ENCODE data around the gene PRKCE.
A peak's percentile ranks its signal among the peaks of the same experiment; 100 is the strongest.

Gene PRKCE

DNA sequence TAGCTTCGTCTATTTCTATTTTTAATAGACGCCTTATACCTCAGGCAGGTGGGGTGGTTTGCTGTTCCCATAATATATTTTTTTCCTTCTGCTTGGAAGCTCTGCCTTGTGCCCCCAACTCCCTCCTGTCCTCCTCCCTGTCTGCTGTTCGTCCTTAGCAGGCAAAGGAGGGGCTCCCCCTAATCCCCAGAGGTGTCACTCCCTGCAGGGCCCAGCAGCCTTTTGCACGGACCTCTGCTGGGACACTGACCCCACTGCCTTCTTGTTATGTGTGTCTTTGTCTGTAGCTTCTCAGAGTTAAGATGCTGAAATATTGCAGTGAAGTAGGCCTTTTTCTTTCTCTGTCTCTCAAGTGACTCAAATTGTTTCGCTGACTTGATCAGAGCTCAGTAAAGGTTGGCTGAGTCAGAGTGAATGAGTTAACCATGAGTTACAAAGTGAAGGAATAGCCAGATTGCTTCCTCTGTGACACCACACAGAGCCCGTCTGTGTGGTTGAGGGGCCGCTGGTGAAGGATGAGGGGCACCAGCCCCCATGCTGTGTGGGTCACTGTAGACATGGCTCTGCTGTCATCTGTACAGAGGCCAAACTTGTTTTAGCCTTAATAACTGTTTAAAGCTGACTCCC is 47.7 kb downstream of the PRKCE start:
- no peaks in the 10 kb centered on the region for H3K36me3 ChIP-seq (ENCODE audit: control insufficient read depth in 2 of 2, insufficient read depth in 2 of 2, low read length in 2 of 2)
- H3K27me3 ChIP-seq (ENCODE audit: control insufficient read depth in 1 of 2, insufficient read depth in 2 of 2, low read length in 2 of 2): no peaks in the 10 kb centered on the region
- H3K9ac ChIP-seq (ENCODE audit: low read length in 2 of 2): no peak overlapping the region
- peaks cover 18% of the 10 kb centered on the region for H3K4me1 ChIP-seq (ENCODE audit: control insufficient read depth, insufficient read depth, low read length)
- H3K27ac ChIP-seq (ENCODE audit: low read length): peak overlapping the region; percentile 74
- H3K4me3 ChIP-seq (ENCODE audit: low read length in 2 of 2): peak overlapping the region in 1 of 2 donors; percentile 15
- no peaks in the 10 kb centered on the region for H3K9me3 ChIP-seq (ENCODE audit: control insufficient read depth in 2 of 2, low read length in 2 of 2)

DNA sequence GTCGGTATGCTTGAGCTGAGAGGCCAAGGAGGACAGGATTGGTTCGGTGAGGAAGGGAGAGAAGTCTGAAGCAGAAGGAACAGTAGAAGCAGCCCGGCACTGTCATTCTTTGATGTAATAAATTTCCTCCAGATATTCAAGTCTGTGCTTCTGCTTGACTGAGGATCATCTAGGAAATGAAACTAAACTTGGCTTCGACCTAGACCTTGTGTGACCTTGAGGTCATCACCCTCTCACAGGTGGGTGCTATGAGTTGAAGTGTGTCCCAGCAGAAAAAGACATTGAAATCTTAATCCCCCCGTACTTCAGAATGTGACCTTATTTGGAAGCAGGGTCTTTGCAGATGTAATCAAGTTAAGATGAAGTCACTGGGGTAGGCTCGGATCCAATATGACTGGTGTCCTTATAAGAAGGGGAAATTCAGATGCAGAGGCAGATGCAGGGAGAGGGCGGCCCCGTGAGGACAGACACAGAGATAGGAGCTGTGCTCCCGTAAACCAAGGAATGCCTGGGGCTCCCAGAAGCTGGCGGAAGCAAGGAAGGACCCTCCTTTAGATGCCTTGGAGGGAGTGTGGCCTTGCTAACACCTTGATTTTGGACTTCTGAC is 49.0 kb downstream of the PRKCE start:
- Histone ChIP-seq H3K27ac (ENCODE audit: low read length) (peak overlapping the region; percentile 74), H3K4me1 (ENCODE audit: control insufficient read depth, insufficient read depth, low read length) (peaks cover 27% of the 10 kb centered on the region)

DNA sequence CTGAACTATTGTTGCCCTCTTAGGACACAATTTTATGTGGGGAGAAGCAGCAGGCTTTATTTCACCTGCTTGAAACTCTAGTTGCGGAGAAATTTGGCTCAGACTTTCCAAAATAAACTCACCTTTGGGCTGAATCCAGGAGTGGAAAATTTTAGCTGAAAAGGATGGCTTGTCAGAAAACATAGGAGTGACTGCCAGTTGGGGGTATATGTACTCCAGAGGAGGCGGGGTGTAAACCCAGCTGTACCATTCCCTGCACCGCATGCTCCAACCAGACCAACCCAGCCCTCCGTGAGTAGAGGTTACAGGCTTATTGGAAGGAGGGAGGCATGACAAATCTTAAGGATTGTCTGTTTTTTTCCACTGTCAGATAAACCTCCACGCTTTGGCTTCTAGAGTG is 53.8 kb downstream of the PRKCE start:
- Histone ChIP-seq H3K27me3 (ENCODE audit: control insufficient read depth in 1 of 2, insufficient read depth in 2 of 2, low read length in 2 of 2) (no peaks in the 10 kb centered on the region), H3K4me3 (ENCODE audit: low read length in 2 of 2) (peak overlapping the region in 1 of 2 donors; percentile 22), H3K36me3 (ENCODE audit: control insufficient read depth in 2 of 2, insufficient read depth in 2 of 2, low read length in 2 of 2) (no peaks in the 10 kb centered on the region), H3K9ac (ENCODE audit: low read length in 2 of 2) (no peak overlapping the region), H3K4me1 (ENCODE audit: control insufficient read depth, insufficient read depth, low read length) (peaks cover 34% of the 10 kb centered on the region), H3K27ac (ENCODE audit: low read length) (no peak overlapping the region), H3K9me3 (ENCODE audit: control insufficient read depth in 2 of 2, low read length in 2 of 2) (no peaks in the 10 kb centered on the region)

More for the DNA sequence above, 49.0 kb downstream of the PRKCE start:
- H3K4me3 ChIP-seq (ENCODE audit: low read length in 2 of 2): no peak overlapping the region
- no peaks in the 10 kb centered on the region for H3K36me3 ChIP-seq (ENCODE audit: control insufficient read depth in 2 of 2, insufficient read depth in 2 of 2, low read length in 2 of 2)
- no peaks in the 10 kb centered on the region for H3K9me3 ChIP-seq (ENCODE audit: control insufficient read depth in 2 of 2, low read length in 2 of 2)
- H3K27me3 ChIP-seq (ENCODE audit: control insufficient read depth in 1 of 2, insufficient read depth in 2 of 2, low read length in 2 of 2): no peaks in the 10 kb centered on the region
- H3K9ac ChIP-seq (ENCODE audit: low read length in 2 of 2): no peak overlapping the region

DNA sequence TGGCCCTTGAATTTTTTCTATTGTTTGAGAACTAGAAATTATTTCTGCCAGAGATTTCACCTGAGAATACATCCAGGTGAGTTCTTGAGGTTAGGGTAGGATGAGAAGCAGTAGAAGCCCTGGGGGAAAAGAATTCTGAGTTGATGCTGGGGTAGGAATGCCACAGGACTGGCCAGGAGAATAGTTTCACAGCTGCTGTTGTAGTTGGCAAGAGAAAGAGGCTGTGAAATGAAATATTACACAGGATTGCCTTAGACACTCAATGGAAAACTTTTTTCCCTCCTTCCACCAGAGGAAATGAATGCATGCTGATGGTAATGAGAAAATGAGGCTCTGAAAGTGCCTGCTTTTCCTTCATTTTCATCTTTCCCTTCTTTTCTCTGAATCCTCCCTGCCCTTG is 54.6 kb downstream of the PRKCE start:
- H3K4me1 ChIP-seq (ENCODE audit: control insufficient read depth, insufficient read depth, low read length): peaks cover 28% of the 10 kb centered on the region
- no peaks in the 10 kb centered on the region for H3K9me3 ChIP-seq (ENCODE audit: control insufficient read depth in 2 of 2, low read length in 2 of 2)
- no peak overlapping the region for H3K27ac ChIP-seq (ENCODE audit: low read length)
- H3K9ac ChIP-seq (ENCODE audit: low read length in 2 of 2): no peak overlapping the region
- no peaks in the 10 kb centered on the region for H3K27me3 ChIP-seq (ENCODE audit: control insufficient read depth in 1 of 2, insufficient read depth in 2 of 2, low read length in 2 of 2)
- no peaks in the 10 kb centered on the region for H3K36me3 ChIP-seq (ENCODE audit: control insufficient read depth in 2 of 2, insufficient read depth in 2 of 2, low read length in 2 of 2)
- no peak overlapping the region for H3K4me3 ChIP-seq (ENCODE audit: low read length in 2 of 2)

DNA sequence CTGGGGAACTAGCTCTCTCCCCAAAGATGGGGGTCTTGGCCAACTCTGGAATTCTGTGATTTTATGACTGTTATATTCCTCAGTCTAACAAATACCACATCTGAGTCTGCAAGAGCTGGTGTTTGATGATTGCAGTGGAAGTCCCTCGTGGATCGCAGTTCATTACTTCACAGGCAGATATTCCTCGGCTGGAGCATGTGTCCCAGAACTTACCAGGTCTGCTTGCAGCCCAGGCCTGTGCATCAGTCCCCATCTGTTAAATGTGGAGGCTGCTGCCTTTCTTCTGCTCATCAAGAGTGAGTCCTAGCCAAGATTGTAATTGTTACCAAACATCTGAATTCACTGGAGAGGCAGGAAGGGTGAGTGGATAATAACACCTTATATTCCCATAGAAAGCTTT is 55.5 kb downstream of the PRKCE start:
- Histone ChIP-seq H3K9me3 (ENCODE audit: control insufficient read depth in 2 of 2, low read length in 2 of 2) (no peaks in the 10 kb centered on the region), H3K27me3 (ENCODE audit: control insufficient read depth in 1 of 2, insufficient read depth in 2 of 2, low read length in 2 of 2) (no peaks in the 10 kb centered on the region), H3K4me1 (ENCODE audit: control insufficient read depth, insufficient read depth, low read length) (peaks cover 28% of the 10 kb centered on the region), H3K36me3 (ENCODE audit: control insufficient read depth in 2 of 2, insufficient read depth in 2 of 2, low read length in 2 of 2) (no peaks in the 10 kb centered on the region), H3K4me3 (ENCODE audit: low read length in 2 of 2) (no peak overlapping the region), H3K27ac (ENCODE audit: low read length) (no peak overlapping the region), H3K9ac (ENCODE audit: low read length in 2 of 2) (no peak overlapping the region)

DNA sequence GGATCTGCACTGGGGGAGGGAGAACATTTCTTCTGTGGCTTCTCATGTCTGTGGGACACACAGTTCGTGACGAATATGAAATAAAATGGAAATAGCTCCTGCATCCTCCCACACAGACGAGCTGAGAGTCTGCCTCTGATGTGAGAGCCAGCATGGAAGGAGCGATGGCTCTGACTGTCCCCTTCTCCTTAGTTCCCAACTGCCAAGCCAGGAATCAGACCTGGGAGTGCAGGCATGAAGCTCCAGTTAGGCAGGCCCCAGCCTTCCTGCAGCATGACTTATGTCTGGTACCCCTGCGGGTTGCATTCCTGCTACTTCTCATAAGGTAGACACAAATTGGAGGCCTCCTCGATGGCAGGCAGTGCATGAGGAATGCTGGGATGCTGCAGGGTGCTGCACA is 56.2 kb downstream of the PRKCE start:
- Histone ChIP-seq H3K4me1 (ENCODE audit: control insufficient read depth, insufficient read depth, low read length) (peaks cover 28% of the 10 kb centered on the region), H3K9ac (ENCODE audit: low read length in 2 of 2) (no peak overlapping the region), H3K4me3 (ENCODE audit: low read length in 2 of 2) (no peak overlapping the region), H3K27ac (ENCODE audit: low read length) (no peak overlapping the region), H3K9me3 (ENCODE audit: control insufficient read depth in 2 of 2, low read length in 2 of 2) (no peaks in the 10 kb centered on the region), H3K27me3 (ENCODE audit: control insufficient read depth in 1 of 2, insufficient read depth in 2 of 2, low read length in 2 of 2) (no peaks in the 10 kb centered on the region), H3K36me3 (ENCODE audit: control insufficient read depth in 2 of 2, insufficient read depth in 2 of 2, low read length in 2 of 2) (no peaks in the 10 kb centered on the region)

DNA sequence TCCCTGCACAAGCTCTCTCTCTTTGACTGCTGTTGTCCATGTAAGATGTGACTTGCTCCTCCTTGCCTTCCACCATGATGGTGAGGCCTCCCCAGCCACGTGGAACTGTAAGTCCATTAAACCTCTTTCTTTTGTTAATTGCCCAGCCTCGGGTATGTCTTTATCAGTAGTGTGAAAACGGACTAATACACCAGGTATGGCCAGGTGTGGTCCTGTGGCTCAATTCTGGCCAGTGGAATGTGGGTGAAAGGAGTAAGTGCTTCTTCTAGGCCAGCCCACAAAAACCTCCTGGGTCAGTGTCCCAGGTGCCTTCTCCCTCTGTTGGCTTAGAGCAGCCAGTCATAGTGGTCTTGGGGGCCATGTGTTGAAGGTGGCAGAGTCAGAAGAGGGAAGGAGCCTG is 57.0 kb downstream of the PRKCE start:
- H3K27me3 ChIP-seq (ENCODE audit: control insufficient read depth in 1 of 2, insufficient read depth in 2 of 2, low read length in 2 of 2): no peaks in the 10 kb centered on the region
- no peak overlapping the region for H3K9ac ChIP-seq (ENCODE audit: low read length in 2 of 2)
- H3K4me3 ChIP-seq (ENCODE audit: low read length in 2 of 2): no peak overlapping the region
- H3K9me3 ChIP-seq (ENCODE audit: control insufficient read depth in 2 of 2, low read length in 2 of 2): no peaks in the 10 kb centered on the region
- no peak overlapping the region for H3K27ac ChIP-seq (ENCODE audit: low read length)
- H3K4me1 ChIP-seq (ENCODE audit: control insufficient read depth, insufficient read depth, low read length): peaks cover 31% of the 10 kb centered on the region
- no peaks in the 10 kb centered on the region for H3K36me3 ChIP-seq (ENCODE audit: control insufficient read depth in 2 of 2, insufficient read depth in 2 of 2, low read length in 2 of 2)

DNA sequence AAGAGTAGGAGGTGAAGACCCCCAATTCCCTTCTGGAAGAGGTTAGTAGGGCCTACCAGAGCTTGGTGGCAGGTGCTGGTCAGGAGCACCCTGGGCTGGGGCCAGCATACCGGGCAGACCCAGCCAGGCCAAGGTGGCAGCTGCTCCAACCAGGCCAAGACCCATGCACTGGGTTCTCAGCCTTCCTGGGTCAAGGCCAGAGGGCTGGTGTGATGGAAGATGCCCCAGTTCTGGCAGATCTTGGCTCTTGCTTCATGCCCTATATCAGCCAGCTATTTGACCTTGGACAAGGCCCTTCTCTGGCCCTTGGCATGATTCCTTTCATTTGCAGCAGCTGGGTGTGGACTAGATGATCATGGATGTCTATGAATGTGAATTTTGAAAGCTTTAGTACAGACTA is 57.7 kb downstream of the PRKCE start:
- no peaks in the 10 kb centered on the region for H3K27me3 ChIP-seq (ENCODE audit: control insufficient read depth in 1 of 2, insufficient read depth in 2 of 2, low read length in 2 of 2)
- no peaks in the 10 kb centered on the region for H3K9me3 ChIP-seq (ENCODE audit: control insufficient read depth in 2 of 2, low read length in 2 of 2)
- H3K4me3 ChIP-seq (ENCODE audit: low read length in 2 of 2): no peak overlapping the region
- peaks cover 31% of the 10 kb centered on the region for H3K4me1 ChIP-seq (ENCODE audit: control insufficient read depth, insufficient read depth, low read length)
- H3K27ac ChIP-seq (ENCODE audit: low read length): no peak overlapping the region
- no peaks in the 10 kb centered on the region for H3K36me3 ChIP-seq (ENCODE audit: control insufficient read depth in 2 of 2, insufficient read depth in 2 of 2, low read length in 2 of 2)
- H3K9ac ChIP-seq (ENCODE audit: low read length in 2 of 2): no peak overlapping the region

DNA sequence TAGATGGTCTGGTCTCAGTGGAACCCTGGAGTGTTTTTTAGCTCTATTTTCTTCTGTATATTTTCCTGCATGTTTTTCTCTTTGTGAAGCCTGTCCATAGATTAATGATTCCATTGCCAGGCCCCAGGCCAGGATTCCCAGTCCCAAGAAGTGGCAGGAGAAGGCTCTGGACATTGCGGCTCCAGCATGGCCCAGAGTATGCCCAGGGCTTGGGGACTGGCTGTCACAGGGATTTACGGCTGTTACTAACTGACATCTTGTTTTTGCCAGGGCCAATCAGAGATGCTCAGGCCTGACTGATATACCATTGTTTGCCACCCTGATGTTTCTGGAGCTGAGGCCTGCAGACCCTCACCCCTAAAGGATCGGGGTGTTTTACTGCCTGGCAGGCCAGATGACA is 59.0 kb downstream of the PRKCE start:
- no peaks in the 10 kb centered on the region for H3K27me3 ChIP-seq (ENCODE audit: control insufficient read depth in 1 of 2, insufficient read depth in 2 of 2, low read length in 2 of 2)
- no peaks in the 10 kb centered on the region for H3K36me3 ChIP-seq (ENCODE audit: control insufficient read depth in 2 of 2, insufficient read depth in 2 of 2, low read length in 2 of 2)
- H3K9me3 ChIP-seq (ENCODE audit: control insufficient read depth in 2 of 2, low read length in 2 of 2): no peaks in the 10 kb centered on the region
- H3K4me1 ChIP-seq (ENCODE audit: control insufficient read depth, insufficient read depth, low read length): peaks cover 25% of the 10 kb centered on the region
- no peak overlapping the region for H3K9ac ChIP-seq (ENCODE audit: low read length in 2 of 2)
- no peak overlapping the region for H3K27ac ChIP-seq (ENCODE audit: low read length)
- no peak overlapping the region for H3K4me3 ChIP-seq (ENCODE audit: low read length in 2 of 2)

DNA sequence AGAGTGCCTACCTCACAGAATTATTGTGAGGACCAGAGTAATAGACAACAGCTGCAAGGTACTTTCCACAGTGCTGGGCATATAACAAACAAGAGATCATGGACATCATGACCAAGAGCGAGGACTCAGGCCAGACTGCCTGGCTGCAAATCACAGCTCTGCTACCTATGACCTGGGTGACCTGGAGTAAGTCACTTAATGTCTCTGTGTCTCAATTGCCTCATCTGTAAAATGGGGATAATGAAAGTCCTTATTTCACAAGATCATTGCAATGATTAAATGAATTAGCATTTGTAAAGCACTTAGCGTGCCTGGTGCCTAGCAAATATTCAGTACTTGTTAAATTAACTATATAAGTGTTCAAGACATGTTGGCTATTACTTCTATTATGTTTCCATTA is 59.7 kb downstream of the PRKCE start:
- H3K27ac ChIP-seq (ENCODE audit: low read length): no peak overlapping the region
- peaks cover 18% of the 10 kb centered on the region for H3K4me1 ChIP-seq (ENCODE audit: control insufficient read depth, insufficient read depth, low read length)
- H3K4me3 ChIP-seq (ENCODE audit: low read length in 2 of 2): no peak overlapping the region
- H3K27me3 ChIP-seq (ENCODE audit: control insufficient read depth in 1 of 2, insufficient read depth in 2 of 2, low read length in 2 of 2): no peaks in the 10 kb centered on the region
- H3K9me3 ChIP-seq (ENCODE audit: control insufficient read depth in 2 of 2, low read length in 2 of 2): no peaks in the 10 kb centered on the region
- H3K9ac ChIP-seq (ENCODE audit: low read length in 2 of 2): no peak overlapping the region
- no peaks in the 10 kb centered on the region for H3K36me3 ChIP-seq (ENCODE audit: control insufficient read depth in 2 of 2, insufficient read depth in 2 of 2, low read length in 2 of 2)

DNA sequence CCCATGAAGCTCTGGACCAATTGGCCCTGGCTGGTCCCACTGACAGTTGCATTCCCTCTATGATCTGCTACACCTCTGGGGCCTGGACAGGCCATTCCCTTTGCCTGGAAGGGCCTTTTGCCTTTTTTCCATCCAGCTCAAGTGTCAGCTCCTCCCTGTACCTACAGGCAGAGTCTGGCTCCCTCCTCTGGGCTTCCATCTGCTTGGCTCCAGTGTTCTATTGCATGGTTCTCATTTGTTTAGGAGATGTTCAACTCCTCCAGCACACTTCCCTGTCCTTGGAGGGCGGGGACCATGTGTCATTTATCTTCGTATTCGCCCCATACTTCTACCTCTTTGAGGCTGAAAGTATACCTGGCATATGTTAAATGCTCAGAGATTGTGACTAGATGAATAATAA is 61.1 kb downstream of the PRKCE start:
- no peaks in the 10 kb centered on the region for H3K9me3 ChIP-seq (ENCODE audit: control insufficient read depth in 2 of 2, low read length in 2 of 2)
- H3K27ac ChIP-seq (ENCODE audit: low read length): no peak overlapping the region
- no peaks in the 10 kb centered on the region for H3K36me3 ChIP-seq (ENCODE audit: control insufficient read depth in 2 of 2, insufficient read depth in 2 of 2, low read length in 2 of 2)
- no peaks in the 10 kb centered on the region for H3K27me3 ChIP-seq (ENCODE audit: control insufficient read depth in 1 of 2, insufficient read depth in 2 of 2, low read length in 2 of 2)
- H3K4me3 ChIP-seq (ENCODE audit: low read length in 2 of 2): no peak overlapping the region
- no peak overlapping the region for H3K9ac ChIP-seq (ENCODE audit: low read length in 2 of 2)
- peaks cover 10% of the 10 kb centered on the region for H3K4me1 ChIP-seq (ENCODE audit: control insufficient read depth, insufficient read depth, low read length)
